ENCODE data around the gene CYP19A1. TPM values are rescaled to one million over a fixed set of nuclear protein-coding genes. Genes with fewer than 3 reads are reported as not detected.

The CYP19A1 gene
- total and polyA plus RNA-seq, 4 donors, result 0.03 to 124 (median 0.50) TPM; not detected in 1

DNA sequence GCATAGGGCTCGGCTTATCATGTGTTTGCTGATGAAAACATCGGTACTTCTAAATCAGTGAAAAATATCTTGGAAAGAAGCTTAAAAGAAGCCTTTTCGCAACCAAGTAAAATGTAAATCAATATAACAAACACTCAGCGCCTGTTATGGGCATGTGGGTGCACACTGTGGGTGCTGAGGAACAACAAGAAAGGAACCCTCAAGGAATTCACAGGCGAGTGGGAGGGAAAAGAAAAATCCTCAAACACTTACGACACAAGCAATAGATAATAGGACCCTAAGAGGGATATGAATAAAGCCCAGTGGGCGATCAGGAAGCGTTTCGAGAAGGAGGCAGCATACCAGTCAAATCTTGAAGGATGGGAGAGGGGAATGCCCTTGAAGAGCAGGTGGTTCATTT lies 25.0 kb upstream of the CYP19A1 start:
- no peak for TF ChIP-seq EGR1 (IDR thresholded peaks at IDR 0.05; ENCODE audit: low read depth in 2 of 2)
- TF ChIP-seq, protein P1, sequence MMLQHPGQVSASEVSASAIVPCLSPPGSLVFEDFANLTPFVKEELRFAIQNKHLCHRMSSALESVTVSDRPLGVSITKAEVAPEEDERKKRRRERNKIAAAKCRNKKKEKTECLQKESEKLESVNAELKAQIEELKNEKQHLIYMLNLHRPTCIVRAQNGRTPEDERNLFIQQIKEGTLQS (IDR thresholded peaks at IDR 0.05), result no peak
- TF ChIP-seq, protein P2, sequence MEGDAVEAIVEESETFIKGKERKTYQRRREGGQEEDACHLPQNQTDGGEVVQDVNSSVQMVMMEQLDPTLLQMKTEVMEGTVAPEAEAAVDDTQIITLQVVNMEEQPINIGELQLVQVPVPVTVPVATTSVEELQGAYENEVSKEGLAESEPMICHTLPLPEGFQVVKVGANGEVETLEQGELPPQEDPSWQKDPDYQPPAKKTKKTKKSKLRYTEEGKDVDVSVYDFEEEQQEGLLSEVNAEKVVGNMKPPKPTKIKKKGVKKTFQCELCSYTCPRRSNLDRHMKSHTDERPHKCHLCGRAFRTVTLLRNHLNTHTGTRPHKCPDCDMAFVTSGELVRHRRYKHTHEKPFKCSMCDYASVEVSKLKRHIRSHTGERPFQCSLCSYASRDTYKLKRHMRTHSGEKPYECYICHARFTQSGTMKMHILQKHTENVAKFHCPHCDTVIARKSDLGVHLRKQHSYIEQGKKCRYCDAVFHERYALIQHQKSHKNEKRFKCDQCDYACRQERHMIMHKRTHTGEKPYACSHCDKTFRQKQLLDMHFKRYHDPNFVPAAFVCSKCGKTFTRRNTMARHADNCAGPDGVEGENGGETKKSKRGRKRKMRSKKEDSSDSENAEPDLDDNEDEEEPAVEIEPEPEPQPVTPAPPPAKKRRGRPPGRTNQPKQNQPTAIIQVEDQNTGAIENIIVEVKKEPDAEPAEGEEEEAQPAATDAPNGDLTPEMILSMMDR (IDR thresholded peaks at IDR 0.05; ENCODE audit: low read depth, low read length, missing input control), result no peak
- TF ChIP-seq, protein P3, sequence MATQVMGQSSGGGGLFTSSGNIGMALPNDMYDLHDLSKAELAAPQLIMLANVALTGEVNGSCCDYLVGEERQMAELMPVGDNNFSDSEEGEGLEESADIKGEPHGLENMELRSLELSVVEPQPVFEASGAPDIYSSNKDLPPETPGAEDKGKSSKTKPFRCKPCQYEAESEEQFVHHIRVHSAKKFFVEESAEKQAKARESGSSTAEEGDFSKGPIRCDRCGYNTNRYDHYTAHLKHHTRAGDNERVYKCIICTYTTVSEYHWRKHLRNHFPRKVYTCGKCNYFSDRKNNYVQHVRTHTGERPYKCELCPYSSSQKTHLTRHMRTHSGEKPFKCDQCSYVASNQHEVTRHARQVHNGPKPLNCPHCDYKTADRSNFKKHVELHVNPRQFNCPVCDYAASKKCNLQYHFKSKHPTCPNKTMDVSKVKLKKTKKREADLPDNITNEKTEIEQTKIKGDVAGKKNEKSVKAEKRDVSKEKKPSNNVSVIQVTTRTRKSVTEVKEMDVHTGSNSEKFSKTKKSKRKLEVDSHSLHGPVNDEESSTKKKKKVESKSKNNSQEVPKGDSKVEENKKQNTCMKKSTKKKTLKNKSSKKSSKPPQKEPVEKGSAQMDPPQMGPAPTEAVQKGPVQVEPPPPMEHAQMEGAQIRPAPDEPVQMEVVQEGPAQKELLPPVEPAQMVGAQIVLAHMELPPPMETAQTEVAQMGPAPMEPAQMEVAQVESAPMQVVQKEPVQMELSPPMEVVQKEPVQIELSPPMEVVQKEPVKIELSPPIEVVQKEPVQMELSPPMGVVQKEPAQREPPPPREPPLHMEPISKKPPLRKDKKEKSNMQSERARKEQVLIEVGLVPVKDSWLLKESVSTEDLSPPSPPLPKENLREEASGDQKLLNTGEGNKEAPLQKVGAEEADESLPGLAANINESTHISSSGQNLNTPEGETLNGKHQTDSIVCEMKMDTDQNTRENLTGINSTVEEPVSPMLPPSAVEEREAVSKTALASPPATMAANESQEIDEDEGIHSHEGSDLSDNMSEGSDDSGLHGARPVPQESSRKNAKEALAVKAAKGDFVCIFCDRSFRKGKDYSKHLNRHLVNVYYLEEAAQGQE (IDR thresholded peaks at IDR 0.05), result no peak
- TF ChIP-seq SP1 (IDR thresholded peaks at IDR 0.05), result no peak
- TF ChIP-seq, protein P4, sequence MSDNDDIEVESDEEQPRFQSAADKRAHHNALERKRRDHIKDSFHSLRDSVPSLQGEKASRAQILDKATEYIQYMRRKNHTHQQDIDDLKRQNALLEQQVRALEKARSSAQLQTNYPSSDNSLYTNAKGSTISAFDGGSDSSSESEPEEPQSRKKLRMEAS (IDR thresholded peaks at IDR 0.05), result no peak
- no peak for TF ChIP-seq HNF4G (IDR thresholded peaks at IDR 0.05)
- no peak for TF ChIP-seq RXRA (IDR thresholded peaks at IDR 0.05)
- TF ChIP-seq NR2F2 (IDR thresholded peaks at IDR 0.05), result no peak
- no peak for TF ChIP-seq HNF4A (conservative IDR thresholded peaks at IDR 0.05)
- no peak for TF ChIP-seq TAF1 (conservative IDR thresholded peaks at IDR 0.05)
- TF ChIP-seq YY1 (IDR thresholded peaks at IDR 0.05), result no peak
- TF ChIP-seq FOXA2 (IDR thresholded peaks at IDR 0.05), result no peak
- TF ChIP-seq GABPA (IDR thresholded peaks at IDR 0.05 in 1 of 2, conservative IDR thresholded peaks at IDR 0.05 in 1 of 2), result no peak
- TF ChIP-seq, protein P5, sequence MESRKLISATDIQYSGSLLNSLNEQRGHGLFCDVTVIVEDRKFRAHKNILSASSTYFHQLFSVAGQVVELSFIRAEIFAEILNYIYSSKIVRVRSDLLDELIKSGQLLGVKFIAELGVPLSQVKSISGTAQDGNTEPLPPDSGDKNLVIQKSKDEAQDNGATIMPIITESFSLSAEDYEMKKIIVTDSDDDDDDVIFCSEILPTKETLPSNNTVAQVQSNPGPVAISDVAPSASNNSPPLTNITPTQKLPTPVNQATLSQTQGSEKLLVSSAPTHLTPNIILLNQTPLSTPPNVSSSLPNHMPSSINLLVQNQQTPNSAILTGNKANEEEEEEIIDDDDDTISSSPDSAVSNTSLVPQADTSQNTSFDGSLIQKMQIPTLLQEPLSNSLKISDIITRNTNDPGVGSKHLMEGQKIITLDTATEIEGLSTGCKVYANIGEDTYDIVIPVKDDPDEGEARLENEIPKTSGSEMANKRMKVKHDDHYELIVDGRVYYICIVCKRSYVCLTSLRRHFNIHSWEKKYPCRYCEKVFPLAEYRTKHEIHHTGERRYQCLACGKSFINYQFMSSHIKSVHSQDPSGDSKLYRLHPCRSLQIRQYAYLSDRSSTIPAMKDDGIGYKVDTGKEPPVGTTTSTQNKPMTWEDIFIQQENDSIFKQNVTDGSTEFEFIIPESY (IDR thresholded peaks at IDR 0.05), result no peak
- no peak for TF ChIP-seq JUND (IDR thresholded peaks at IDR 0.05)
- TF ChIP-seq FOXA1 (IDR thresholded peaks at IDR 0.05), result no peak
- no peak for TF ChIP-seq RAD21 (IDR thresholded peaks at IDR 0.05)
- Histone ChIP-seq H3K4me3 (ENCODE audit: low read depth in 1 of 3, low read length in 3 of 3) (no peak overlapping the region), H3K36me3 (ENCODE audit: control insufficient read depth in 4 of 4, insufficient read depth in 3 of 4, low read depth in 1 of 4, low read length in 3 of 4) (no peaks in the 10 kb centered on the region), H3K27me3 (ENCODE audit: control insufficient read depth in 4 of 4, insufficient read depth in 4 of 4, low read length in 3 of 4) (peaks cover 0 to 3% (median 0%) of the 10 kb centered on the region in 4 donors), H3K27ac (ENCODE audit: low read depth in 1 of 2, low read length in 2 of 2) (no peak overlapping the region), H3K9me3 (ENCODE audit: control insufficient read depth in 4 of 4, low read length in 3 of 4) (no peaks in the 10 kb centered on the region), H3K9ac (ENCODE audit: low read depth in 1 of 2, low read length in 2 of 2) (no peak overlapping the region), H3K4me1 (ENCODE audit: control insufficient read depth in 4 of 4, insufficient read depth in 4 of 4, low read length in 3 of 4) (no peaks in the 10 kb centered on the region)
- WGBS, result 81% methylated on average over 9 of the region's 9 CpGs
- DNase-seq (ENCODE audit: low spot score), result no peak
